ENCODE measurements around the gene NECAB2.

The NECAB2 gene

DNA sequence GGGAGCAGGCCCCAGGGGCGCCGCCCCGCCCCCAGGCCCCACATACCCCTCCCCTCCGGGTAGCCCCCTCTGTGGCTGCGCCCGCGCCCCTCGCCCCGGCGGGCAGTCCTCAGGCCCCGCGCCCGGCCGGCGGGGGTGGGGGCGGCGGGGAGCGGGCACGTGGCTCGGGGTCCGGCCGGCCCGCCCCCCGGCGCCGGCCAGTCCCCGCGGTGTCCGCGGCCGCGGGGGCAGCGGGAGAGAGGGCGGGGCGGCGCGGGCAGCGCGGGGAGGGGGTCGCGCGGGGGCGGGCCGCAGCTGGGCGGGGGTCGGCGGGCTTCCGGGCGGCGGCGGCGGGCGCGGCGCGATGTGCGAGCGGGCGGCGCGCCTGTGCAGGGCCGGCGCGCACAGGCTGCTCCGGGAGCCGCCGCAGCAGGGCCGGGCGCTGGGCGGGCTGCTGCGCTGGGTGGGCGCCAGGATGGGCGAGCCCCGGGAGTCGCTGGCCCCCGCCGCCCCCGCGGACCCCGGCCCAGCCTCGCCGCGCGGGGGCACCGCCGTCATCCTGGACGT is 335 bp downstream of the NECAB2 start:
- no peak for DNase-seq

DNA sequence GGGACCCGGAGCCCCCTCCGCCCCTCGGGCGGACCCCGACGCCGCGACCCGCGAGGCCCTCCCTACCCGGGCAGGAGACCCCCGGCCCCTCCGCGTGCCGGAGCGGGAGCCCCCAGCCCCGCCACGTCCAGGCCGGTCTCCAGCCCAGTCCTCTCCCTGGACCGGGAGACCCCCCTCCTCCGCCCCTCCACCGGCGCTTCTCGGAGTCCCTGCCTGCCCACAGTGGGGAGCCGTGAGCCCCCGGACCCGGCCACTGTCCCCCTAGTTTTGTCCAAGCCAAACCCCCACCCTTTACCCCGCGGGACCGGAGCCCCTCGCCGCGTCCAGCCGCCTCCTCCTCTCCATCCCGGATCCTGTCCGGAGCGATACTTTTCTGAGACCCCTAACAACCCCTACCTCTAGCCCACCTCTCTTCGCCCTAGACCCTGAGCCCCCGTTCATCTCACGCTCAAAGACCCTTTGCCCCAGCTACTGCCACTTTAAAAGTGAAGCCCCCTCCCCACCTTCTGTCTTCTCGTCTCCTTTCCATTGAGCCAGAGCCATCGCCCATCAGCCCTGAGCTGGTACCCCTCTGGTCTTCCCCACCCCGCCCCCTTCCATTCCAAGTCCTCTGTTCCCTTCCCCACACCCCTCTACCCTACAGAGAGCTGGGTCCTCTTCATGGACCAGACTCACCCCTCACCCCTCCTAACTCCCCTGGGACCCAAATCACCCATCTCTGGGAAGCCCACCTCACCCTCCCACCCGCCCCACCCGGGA is 1.0 kb downstream of the NECAB2 start:
- no peak for DNase-seq

DNA sequence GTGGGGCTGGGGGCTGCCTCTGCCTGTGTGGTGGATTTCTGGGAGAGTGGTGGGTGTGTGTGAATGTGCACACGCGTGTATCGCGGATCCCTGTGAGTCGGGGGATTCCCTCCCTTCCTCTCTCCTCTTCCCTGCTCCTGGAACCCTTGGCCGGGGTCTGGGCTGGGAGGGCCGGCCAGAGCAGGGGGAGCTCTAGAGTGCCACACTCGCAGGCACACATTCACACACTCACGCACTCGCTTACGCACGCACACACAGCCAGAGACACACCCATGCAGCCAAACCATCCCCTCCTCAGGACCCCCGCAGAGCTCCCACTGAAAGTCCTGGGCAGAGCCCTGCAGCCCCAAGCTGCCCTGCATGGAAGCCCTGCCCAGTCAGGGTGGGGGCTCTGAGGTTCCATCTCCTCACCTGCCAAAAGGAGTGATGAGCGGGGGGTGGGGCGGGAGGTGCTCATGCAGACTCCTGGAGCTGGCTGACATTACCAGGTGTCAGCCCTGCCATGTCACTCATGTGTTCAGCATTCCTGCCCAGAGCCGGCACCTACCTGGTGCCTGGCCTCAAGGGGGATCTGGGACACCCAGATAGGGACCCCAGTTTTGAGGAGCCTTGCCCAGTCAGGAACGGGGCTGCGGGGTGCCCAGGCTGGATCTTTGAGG is 1.9 kb downstream of the NECAB2 start:
- DNase-seq = no peak

DNA sequence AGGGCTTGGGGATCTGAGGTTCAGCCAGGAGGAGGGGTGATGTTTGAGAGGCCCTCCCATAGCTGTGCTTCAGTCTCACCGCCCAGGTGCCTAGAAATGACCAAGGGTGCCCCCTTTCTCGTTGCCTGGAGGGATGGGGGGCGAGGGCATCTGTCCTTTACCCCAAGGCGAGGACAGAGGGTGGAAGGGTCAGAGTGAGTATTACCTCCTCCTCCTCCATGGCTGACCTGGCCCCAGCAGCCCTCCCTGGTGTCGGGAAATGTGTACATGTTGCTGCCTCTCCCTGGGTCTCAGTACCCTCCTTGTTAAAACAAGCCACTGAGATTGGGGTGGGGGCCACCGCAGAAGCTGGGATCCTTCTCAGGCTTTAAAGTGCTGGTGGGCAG is 2.4 kb downstream of the NECAB2 start:
- no peak for DNase-seq

DNA sequence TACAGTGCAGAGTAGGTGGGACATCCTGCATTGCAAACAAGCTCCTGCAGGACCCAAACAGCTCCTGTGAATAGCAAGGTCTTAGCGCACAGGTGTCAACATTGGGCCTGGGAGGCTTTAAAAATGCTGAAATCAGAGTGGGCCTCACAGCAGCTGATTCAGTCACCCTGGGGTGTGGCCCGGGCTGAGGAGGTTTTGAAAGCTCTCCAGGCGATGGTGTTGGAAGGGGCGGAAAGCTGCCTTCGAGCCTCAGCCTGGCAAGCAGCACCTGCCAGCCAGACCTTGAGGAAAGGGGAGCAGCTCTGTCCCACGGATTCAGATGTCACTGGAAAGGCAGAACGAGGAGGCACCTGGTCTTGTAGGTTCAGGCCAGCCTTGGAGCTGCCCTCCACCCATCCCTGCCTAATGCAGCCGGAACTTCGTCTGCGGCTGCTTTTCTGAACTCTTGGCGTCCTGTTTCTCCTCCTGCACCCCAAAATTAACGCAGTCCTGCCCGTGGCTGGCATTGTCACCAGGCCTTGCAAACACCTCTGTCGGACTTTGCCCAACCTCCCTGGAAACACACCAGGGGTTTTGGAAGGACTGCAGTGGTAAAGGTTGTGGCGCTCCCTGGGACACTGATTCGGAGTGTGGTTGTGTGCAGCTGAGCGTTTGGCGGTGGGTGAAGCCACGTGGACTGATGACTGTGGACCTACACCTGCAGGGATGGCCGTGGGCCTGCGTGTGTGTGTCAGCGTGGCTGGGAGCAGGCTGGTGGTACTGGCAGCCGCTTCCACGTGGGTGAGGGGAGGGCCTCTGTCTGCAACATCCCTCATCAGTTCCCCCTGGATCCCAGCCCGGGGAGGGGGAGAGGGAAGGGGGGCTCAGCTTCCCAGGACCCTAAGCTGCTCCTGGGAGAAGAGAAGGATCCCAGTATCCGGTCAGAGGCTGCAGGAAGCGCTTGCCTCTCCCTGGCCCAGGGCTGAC is 3.4 kb downstream of the NECAB2 start:
- no peak for DNase-seq

DNA sequence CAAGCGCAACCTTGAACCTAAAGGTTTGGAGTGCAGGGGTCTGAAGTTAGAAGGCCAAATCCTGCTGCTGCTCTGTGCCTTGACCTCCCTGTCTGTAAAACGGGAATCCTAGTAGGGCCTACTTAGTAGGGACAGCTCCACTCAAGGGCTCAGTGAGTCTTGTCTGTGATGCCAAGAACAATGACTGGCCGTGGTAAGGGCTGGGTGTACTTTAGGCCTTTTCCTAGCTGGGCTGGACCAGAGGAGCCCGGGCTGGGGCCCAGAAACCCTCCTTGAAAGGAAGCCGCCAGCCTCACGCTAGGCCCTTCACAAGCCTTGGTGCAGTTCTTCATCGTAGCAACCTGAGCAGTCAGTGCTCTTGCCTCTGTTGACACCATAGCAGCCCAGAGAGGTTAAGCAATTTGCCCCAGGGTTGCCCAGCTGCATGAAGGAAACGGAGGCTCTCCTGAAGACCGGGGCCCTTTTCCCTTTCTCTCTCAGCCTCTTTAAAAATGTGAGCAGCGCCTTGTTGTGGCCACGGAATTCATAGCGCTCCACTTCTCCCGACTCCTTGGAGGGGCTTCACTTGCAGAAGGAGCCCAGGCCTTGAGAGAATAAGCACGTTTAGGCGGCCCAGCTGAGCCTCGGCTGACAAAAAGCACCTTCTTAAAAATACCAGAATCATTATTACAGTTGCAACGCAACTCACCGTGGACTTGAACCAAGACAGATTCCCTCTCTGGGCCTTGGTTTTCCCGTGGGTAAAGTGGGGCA is 4.4 kb downstream of the NECAB2 start:
- DNase-seq = no peak

DNA sequence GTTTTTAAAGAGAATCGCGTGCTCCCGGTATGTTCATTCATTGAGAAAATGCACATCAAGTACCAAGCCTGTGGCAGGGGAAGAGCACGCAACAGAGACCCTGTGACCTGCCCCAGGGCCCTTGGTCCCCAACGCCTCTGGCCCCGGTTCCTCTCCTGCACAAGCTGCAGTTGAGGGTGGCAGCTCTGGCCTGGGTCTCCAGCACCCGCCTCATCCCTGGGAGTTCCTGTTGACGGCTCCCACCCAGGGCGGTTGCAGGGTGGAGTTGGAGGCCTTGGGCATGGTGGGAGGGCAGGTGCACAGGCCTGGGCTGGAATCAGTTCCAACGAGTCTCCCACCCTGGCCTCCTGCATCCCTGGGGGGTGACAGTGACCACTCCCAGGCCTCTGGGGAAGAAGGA is 5.0 kb downstream of the NECAB2 start:
- DNase-seq = no peak

DNA sequence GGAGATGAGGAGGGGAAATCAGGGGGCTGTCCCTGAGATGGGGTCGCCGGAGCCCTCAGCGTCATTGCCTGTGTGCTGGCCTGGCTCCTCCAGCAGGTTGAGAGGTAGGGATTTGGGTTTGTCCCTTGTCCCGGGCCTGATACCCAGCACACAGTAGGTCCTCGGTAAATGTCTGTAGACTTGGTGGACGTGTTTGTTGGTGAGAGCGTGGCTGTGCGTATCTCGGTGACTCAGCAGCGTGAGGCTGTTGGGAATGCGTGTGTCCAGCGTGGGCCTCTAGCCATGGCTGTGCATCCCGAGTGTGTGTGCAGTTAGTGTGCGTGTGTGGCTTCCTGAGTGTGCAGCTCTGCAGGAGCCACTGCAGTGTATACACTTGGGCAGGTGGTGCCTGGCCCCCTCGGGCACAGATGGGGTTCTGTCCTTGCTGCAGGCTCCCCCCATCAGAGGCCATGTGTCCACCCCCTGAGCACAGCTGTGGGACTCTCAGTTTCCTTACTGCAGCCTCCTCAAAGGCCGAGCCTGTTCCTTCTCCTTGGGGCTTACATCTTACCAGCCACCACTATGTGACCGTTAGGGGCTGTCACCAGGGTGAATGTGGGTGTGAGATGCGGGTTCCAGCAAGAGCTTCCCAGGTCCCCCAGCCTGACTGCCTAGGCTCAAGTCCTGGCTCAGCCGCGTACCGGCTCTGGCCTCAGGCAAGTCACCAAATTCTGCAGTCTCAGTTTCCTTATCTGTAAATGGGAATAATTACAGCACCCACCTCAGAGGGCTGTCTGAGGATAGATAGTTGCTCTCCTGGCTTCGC is 5.7 kb downstream of the NECAB2 start:
- DNase-seq = no peak

DNA sequence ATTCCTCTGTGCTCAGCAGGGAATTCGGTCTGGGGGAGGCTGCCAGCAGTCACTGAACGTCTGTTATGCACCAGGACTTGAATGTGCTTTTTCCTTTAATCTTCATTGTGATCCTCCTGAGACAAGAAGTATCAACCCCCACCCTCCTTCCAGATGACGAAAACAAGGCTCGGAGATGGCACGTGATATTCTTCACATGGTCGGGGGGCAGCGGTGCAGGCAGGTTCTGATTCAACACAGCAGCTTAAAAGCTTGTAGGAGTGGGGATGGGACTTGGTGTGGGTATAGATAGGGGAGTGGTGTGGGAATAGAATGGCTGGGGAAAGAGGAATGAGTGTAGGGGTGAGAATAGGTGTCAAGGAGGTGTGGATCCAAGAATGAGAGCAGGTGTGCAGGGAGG is 6.4 kb downstream of the NECAB2 start:
- no peak for DNase-seq

DNA sequence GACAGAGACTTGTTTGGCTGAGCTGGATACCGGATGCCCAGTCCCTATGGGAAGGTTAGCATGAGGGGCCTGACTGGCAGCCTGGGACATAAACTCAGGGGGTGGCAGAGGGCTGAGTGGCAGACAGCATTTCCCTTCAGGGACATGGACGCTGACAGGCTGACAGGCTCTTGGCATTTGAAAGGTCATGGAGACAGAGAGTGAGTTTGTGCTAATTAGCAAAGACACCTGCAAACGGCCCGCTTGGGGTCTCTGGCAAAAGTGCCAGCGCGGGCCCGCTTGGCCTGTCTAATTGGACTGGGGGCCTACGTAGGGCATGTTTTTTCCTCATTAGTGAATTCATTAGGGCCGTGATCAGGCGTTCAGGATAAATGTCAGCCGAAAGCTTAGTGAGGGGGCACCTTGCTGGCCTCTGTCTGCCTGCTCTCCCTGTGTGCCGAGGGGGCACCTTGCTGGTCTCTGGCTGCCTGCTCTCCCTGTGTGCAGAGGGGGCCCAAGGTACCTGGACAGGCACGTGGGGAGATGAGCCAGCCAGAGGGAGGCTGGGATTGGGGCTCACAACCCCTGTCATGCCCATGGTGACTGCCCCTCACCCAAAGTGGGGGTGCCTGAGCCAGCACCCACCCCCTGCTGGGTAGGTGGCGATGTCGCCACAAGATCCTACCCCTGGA is 7.7 kb downstream of the NECAB2 start:
- no peak for DNase-seq

DNA sequence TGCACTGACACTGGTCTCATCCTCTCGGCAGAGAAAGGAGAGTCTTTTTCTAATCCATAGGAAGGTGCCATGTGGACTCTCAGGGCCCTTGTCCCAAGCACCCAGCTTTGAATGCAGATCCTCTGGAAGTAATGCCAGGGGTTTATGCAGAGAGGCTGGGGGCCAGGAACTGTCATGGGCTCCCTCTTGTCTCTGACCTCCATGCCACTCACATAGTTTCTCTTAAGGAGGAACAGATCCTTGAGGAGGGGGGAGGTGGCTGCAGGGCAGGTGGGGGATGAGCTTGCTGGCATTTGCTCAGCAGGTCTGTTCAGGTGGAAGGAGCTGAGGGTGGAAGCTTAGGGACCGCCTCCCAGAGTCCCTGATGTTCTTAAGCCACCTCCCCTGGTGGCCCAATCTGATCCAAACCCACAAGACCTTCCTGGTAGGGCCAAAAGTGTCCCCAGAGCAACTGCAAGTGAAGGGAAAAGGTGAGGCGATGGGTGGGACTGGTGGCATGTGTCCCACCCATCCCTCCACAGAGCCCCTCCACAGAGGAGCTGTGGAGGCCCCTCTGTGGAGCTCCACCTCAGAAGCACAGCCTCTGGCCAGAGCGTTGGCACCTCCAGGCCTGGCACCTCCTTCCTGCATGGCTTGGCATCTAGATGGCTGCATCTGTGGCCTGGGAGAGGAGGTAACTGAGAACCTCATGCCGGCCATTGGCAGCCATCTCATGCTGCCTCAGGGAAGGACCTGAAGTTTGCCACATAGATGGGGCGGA is 9.2 kb downstream of the NECAB2 start:
- no peak for DNase-seq

DNA sequence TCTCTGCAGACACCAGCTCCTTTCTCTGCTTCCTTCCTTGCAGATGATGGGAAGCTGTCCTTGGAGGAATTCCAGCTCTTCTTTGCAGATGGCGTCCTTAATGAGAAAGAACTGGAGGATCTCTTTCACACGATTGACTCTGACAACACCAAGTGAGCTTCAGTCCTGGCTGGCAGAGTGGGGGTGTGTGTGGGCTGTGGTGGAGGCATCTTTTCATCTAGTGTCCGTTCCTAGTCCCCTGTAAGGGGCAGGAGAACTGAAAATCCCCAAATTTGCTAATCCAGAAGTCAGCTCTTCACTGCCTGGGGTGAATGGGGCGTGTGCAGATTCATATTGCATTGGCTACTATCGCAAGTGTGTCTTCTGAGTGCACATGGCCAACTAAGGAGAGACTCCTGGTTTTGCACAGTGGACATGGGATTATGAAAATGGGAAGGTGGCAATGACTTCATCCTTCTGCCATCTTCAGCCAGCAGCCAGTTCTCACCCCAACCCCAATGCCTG is 10.4 kb downstream of the NECAB2 start:
- DNase-seq = no peak

DNA sequence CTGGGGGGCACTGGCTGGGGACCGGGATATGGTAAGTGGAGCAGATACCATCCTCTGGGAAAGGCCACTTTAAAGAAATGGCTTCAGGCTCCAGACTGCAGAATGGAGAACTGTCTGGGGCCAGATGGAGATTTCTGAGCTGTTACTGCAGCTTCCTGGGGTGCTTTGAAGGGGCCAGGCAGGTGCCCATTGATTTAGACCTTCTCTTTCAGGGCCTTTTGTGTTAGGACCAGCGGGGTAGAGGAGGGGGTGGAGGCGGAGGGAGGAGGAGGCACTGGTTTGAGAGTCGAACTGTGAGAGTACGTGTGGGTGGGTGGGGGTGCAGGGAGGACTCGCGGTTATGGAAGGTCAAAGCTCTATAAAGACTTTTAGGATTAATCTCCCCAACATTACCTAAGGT is 11.4 kb downstream of the NECAB2 start:
- DNase-seq = no peak

DNA sequence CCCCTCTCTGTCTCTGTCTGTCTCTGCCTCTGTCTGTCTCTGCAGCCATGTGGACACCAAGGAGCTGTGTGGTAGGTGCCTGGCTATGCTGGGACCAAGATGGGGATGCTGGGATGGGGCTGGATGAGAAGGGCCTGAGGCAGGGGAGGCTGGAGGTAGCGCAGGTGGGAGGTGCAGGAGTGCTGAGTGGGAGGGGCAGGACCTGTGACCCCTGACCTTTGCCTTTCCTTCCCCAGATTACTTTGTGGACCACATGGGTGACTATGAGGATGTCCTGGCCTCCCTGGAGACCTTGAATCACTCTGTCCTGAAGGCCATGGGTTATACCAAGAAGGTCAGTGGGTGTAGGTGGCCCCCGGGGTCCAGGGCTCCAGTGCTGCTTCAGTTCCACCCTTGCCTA is 12.8 kb downstream of the NECAB2 start:
- DNase-seq = no peak

DNA sequence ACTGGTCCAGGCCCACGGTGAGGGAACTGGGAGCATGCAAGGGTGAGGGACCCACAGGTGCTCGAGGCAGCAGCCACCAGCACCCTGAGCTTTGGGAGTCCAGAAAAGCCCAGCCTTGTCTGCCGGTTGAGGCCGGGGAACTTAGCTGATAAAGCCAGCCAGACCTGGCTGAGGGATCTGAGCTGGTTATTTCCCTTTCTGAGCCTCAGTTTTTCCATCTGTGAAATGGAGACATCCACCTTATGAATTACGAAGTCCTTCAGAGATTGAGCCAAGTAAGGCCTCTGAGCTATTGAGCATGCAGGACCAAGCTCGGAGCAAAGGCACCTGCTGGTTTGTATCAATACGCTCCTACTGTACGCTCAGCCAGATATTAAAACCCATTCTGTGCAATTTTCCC is 13.8 kb downstream of the NECAB2 start:
- DNase-seq = no peak

DNA sequence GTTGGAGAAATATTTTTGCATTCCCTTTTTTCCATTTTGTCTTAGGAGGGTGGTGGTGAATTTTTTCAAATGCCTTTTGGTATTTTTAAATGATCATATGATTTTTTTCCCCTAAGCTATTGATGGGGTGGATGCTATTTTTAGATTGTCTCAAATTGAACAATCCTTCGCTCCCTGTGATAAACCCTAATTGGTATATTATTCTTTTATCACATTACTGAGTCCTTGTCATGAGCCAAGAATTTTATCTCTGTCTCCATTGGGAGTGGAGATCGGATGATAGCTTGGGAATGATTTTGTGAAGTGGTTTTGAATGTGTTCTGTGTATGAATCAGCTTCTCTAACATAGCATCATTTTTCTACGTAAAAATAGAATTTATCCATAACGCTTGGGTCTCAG is 15.4 kb downstream of the NECAB2 start:
- no peak for DNase-seq

DNA sequence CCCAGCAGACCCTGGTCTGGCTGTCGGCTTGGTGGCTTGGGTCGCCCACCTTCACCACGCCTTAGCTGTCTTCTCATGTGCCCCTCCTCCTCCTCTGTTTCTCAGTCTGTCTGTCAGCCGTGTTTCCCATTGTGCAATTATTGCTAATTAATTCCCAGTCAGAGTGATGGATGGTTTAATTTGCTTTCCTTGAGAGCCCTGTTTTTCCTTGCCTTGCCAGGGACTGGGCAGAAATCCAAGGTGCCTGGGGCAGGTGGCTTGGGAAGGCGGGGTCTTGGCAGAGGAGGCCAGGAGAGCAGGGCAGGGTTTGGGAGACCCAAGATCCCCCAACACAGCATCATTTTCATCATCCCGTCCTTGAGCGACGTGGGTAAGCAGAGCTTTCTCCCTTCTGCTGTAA is 21.3 kb downstream of the NECAB2 start:
- DNase-seq = no peak

DNA sequence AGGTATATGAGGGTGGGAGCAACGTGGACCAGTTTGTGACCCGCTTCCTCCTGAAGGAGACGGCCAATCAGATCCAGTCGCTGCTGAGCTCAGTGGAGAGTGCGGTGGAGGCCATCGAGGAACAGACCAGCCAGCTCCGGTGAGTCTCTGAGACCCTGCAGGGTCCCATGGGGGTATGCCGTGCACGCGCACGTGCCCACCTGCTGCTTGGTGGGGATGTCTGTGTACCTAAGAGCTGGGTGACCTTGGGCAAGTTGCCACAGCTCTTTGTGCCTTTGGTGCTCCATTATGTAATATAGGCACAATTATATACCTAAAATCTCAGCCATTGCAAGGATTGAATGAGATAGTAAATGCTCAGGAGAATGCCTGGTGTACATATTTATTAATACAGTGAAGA is 22.4 kb downstream of the NECAB2 start:
- no peak for DNase-seq

DNA sequence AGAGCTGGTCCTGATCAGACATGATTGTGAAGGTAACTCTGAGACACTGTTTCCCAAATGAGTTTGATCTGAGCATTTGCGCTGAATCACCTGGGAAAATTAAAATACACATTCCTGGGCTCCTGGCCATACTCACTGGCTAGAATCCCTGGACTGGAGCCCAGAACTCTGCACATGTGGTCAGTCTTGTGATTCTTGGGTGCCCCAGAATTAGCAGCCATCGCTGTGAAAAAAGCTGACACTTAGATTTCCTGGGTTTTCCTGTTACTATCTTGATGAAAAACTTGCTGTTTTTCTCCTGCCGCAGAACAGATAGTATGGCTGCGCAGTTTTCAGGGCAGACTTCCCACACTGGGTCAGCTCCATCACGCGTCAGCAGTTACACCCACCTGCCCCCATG is 24.6 kb downstream of the NECAB2 start:
- no peak for DNase-seq

DNA sequence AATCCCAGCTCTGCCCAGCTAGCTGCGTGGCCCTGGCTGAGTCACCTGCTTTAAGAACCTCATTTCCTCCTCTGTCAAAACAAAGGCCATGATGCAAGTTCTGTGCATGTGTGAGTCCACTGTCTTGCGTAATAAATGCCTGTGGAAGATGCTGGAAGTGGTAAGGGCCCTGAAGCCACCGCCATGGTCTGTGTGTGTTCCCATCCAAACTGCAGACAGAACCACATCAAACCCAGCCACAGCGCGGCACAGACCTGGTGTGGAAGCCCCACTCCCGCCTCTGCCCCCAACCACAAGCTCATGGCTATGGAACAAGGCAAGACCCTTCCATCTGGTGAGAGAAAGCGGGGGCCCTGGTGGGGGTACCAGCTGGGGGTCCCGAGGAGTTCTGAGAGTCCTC is 26.0 kb downstream of the NECAB2 start:
- no peak for DNase-seq
